Peyer's patch (tissue), 4 donors: ENCODE results near the gene BFSP2.

Experiments used
- CTCF ChIP-seq, 6 experiments: fragments of 450-650 bp in 4 of 6; fragments of 200-600 bp in 2 of 6; sonication (generic) in 1 of 6; IDR thresholded peaks; one replicate each; pipeline ENCODE4 v1.5.1; 2017 to 2019; ENCODE audit warnings: antibody characterized with exemption in 6 of 6, mild to moderate bottlenecking in 3 of 6, moderate library complexity in 1 of 6
- POLR2A ChIP-seq, 2 donors: fragments of 450-650 bp; IDR thresholded peaks; one replicate each; pipeline ENCODE4 v1.5.1; 2017; ENCODE audit warnings: antibody characterized with exemption in 2 of 2, mild to moderate bottlenecking in 2 of 2, moderate library complexity in 2 of 2

DNA sequence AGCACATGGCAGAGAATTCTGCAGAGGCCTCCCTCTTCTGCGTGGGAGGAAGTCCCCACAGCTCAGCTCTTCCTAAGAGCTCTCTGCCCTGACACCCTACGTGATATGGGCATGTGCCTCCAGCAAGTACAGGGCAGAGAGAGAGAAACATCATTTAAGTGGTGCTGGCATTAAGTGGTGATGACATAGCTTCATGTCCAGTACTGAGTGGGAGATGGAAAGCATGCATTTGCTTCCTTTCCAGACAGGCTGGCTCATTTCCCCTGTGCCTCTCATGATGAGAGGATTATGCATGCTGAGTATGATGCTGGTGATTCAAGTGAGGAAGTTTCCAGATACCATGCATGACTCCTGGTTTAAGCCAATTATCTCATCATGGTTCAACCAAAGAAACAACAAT lies 26.9 kb downstream of the BFSP2 start:
- TF ChIP-seq CTCF (IDR thresholded peaks at IDR 0.05), result no peak
- no peak for TF ChIP-seq POLR2A (IDR thresholded peaks at IDR 0.05)
